NCI-H187 treated with DMSO at 0.1 percent for 48 hours (cell line): ENCODE results near the gene NUMB.

Experiments
- DNase-seq: peaks from one replicate; lab custom pipeline; 2025; lab: John Stamatoyannopoulos, UW

Gene NUMB

GRCh38 chr14:73245480-73246325 is 212.6 kb downstream of the NUMB start:
- DNase-seq = no peak

- no peak for DNase-seq
These were observed 213.6 kb downstream of the NUMB start for GRCh38 chr14:73244541-73245290.

- DNase-seq = no peak
These were observed 214.6 kb downstream of the NUMB start for GRCh38 chr14:73243748-73244147.

GRCh38 chr14:73243341-73243740 is 215.0 kb downstream of the NUMB start:
- DNase-seq = no peak

- DNase-seq = no peak
These were observed 215.9 kb downstream of the NUMB start for GRCh38 chr14:73242357-73242901.

- no peak for DNase-seq
These were observed 216.7 kb downstream of the NUMB start for GRCh38 chr14:73241481-73242165.

GRCh38 chr14:73240816-73241480 is 217.4 kb downstream of the NUMB start:
- no peak for DNase-seq

- no peak for DNase-seq
These were observed 218.7 kb downstream of the NUMB start for GRCh38 chr14:73239393-73240241.

- no peak for DNase-seq
These were observed 219.4 kb downstream of the NUMB start for GRCh38 chr14:73238941-73239340.

- no peak for DNase-seq
These were observed 219.9 kb downstream of the NUMB start for GRCh38 chr14:73238424-73238852.

- DNase-seq = no peak
These were observed 220.4 kb downstream of the NUMB start for GRCh38 chr14:73237786-73238423.

- no peak for DNase-seq
These were observed 221.0 kb downstream of the NUMB start, which contains the start of gene PAPLN for GRCh38 chr14:73237219-73237785. Gene PAPLN (plus strand): TSS chr14:73237506. CDS start chr14:73239779, 2,273 bp downstream.

GRCh38 chr14:73236752-73237218 is 221.6 kb downstream of the NUMB start:
- DNase-seq = no peak

GRCh38 chr14:73236157-73236556 is 222.2 kb downstream of the NUMB start:
- no peak for DNase-seq

- DNase-seq = peak; percentile 32
These were observed 222.7 kb downstream of the NUMB start for GRCh38 chr14:73235531-73236155.

GRCh38 chr14:73234586-73235394 is 223.6 kb downstream of the NUMB start:
- no peak for DNase-seq

- DNase-seq = no peak
These were observed 224.3 kb downstream of the NUMB start for GRCh38 chr14:73234029-73234428.

- DNase-seq = no peak
These were observed 224.8 kb downstream of the NUMB start for GRCh38 chr14:73233564-73233963.
